HL-60 (cell line): Measurements from ENCODE around the gene RAD51C.

Experiments
- POLR2AphosphoS5 ChIP-seq: IDR thresholded peaks from 2 replicates; pipeline ENCODE4 v1.6.1; 2012; ENCODE audit warnings: low read depth
- TF ChIP-seq, protein P1 (sequence below): IDR thresholded peaks from one replicate; pipeline ENCODE4 v1.5.1; 2011; ENCODE audit warnings: low read length, control low read depth, inconsistent platforms; ENCODE audit not compliant: insufficient read depth
- TF ChIP-seq, protein P2 (sequence below): IDR thresholded peaks from 2 replicates; pipeline ENCODE4 v1.6.1; 2012; ENCODE audit warnings: low read depth; ENCODE audit not compliant: insufficient replicate concordance

DNA sequence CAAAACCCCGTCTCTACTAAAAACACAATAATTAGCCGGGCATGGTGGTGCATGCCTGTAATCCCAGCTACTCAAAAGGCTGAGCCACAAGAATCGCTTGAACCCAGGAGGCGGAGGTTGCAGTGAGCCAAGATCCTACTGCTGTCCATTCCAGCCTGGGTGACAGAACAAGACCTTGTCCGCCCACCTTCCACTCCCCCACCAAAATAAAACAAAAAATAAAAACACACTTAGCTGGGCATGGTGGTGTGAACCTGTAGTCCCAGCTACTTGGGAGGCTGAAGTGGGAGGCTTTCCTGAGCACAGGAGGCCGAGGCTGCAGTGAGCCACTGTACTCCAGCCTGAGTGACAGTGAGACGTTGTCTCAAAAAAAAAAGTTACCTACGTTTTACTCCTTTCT, 66.5 kb downstream of the RAD51C start:
- TF ChIP-seq, protein P1, sequence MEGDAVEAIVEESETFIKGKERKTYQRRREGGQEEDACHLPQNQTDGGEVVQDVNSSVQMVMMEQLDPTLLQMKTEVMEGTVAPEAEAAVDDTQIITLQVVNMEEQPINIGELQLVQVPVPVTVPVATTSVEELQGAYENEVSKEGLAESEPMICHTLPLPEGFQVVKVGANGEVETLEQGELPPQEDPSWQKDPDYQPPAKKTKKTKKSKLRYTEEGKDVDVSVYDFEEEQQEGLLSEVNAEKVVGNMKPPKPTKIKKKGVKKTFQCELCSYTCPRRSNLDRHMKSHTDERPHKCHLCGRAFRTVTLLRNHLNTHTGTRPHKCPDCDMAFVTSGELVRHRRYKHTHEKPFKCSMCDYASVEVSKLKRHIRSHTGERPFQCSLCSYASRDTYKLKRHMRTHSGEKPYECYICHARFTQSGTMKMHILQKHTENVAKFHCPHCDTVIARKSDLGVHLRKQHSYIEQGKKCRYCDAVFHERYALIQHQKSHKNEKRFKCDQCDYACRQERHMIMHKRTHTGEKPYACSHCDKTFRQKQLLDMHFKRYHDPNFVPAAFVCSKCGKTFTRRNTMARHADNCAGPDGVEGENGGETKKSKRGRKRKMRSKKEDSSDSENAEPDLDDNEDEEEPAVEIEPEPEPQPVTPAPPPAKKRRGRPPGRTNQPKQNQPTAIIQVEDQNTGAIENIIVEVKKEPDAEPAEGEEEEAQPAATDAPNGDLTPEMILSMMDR, result no peak
- TF ChIP-seq POLR2AphosphoS5, result no peak
- TF ChIP-seq, protein P2, sequence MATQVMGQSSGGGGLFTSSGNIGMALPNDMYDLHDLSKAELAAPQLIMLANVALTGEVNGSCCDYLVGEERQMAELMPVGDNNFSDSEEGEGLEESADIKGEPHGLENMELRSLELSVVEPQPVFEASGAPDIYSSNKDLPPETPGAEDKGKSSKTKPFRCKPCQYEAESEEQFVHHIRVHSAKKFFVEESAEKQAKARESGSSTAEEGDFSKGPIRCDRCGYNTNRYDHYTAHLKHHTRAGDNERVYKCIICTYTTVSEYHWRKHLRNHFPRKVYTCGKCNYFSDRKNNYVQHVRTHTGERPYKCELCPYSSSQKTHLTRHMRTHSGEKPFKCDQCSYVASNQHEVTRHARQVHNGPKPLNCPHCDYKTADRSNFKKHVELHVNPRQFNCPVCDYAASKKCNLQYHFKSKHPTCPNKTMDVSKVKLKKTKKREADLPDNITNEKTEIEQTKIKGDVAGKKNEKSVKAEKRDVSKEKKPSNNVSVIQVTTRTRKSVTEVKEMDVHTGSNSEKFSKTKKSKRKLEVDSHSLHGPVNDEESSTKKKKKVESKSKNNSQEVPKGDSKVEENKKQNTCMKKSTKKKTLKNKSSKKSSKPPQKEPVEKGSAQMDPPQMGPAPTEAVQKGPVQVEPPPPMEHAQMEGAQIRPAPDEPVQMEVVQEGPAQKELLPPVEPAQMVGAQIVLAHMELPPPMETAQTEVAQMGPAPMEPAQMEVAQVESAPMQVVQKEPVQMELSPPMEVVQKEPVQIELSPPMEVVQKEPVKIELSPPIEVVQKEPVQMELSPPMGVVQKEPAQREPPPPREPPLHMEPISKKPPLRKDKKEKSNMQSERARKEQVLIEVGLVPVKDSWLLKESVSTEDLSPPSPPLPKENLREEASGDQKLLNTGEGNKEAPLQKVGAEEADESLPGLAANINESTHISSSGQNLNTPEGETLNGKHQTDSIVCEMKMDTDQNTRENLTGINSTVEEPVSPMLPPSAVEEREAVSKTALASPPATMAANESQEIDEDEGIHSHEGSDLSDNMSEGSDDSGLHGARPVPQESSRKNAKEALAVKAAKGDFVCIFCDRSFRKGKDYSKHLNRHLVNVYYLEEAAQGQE, result no peak
